ENCODE results near the gene MARCHF11. TPM values are rescaled to one million over a fixed set of nuclear protein-coding genes. Genes with fewer than 3 reads are reported as not detected.

MARCHF11 gene
- total and polyA plus RNA-seq, 8 donors = 0.17 TPM; not detected in 7

DNA sequence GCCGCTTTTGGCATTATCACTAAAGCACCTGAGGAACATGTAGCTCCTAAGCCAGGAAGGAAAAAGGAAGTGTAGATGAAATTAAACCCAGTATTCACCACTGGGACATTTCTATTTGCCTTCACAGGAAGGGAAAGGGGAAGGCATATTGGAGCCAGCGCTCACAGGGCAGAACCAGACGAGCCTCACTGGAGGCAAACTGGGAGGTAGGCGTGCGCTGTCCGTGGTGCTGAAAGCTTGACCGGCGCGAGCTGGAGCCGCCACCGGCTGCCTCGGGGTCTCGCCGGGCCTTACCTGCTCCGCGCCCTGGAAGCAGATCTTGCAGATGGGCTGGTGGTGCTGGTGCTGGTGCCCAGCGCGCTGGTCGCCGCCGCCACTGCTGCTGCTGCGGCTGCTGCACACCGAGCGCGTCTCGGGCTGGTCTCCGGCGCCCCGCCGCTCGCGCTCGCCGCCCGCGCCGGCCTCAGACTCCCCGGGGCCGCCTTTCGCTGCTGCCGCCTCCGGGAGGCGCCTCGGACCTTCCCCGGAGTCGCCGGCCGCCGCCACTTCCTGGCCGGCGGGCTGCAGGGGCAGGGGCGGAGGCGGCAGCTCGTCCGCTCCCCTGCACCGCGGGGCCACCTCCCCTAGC, 732 bp downstream of the MARCHF11 start:
- intact Hi-C loops (cut with DNase I) = no loop called here
- peak; percentile 95 for ATAC-seq
- H3K4me1 ChIP-seq = no peaks in the 10 kb centered on the region

DNA sequence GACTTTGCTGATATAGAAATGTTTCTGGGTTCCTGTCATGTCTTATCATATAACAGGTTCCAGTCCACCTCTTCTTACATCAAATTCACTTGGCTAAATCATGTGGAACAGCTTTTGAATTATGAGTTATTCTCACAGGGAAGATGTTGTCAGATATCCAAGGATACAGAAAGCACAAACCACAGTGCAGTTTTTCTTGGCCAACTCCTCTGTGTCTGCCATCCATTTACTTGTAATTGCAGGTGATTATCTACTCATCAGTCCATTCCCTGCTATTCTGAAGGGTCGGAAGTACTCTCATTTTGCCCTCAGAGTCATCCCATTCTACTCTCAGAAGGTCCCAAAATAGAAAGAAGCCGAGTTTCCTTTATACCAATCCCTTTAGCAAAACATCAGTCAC, 10.0 kb downstream of the MARCHF11 start:
- intact Hi-C loops (cut with DNase I) = no loop called here
- H3K36me3 ChIP-seq = no peaks in the 10 kb centered on the region
- H3K27ac ChIP-seq = no peak overlapping the region
- H3K4me3 ChIP-seq = no peak overlapping the region
- H3K4me1 ChIP-seq = no peaks in the 10 kb centered on the region
- H3K27me3 ChIP-seq = no peaks in the 10 kb centered on the region
- TF ChIP-seq, protein P1, sequence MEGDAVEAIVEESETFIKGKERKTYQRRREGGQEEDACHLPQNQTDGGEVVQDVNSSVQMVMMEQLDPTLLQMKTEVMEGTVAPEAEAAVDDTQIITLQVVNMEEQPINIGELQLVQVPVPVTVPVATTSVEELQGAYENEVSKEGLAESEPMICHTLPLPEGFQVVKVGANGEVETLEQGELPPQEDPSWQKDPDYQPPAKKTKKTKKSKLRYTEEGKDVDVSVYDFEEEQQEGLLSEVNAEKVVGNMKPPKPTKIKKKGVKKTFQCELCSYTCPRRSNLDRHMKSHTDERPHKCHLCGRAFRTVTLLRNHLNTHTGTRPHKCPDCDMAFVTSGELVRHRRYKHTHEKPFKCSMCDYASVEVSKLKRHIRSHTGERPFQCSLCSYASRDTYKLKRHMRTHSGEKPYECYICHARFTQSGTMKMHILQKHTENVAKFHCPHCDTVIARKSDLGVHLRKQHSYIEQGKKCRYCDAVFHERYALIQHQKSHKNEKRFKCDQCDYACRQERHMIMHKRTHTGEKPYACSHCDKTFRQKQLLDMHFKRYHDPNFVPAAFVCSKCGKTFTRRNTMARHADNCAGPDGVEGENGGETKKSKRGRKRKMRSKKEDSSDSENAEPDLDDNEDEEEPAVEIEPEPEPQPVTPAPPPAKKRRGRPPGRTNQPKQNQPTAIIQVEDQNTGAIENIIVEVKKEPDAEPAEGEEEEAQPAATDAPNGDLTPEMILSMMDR (IDR thresholded peaks at IDR 0.05) = no peak
- DNase-seq (no peak), ATAC-seq (no peak)
- H3K9me3 ChIP-seq = no peaks in the 10 kb centered on the region

More for the DNA sequence above, 732 bp downstream of the MARCHF11 start:
- Histone ChIP-seq H3K36me3 (no peaks in the 10 kb centered on the region), H3K27ac (no peak overlapping the region), H3K27me3 (peaks cover 28 to 71% of the 10 kb centered on the region in 2 donors), H3K9me3 (no peaks in the 10 kb centered on the region), H3K4me3 (no peak overlapping the region)
- DNase-seq = peak; percentile 53 to 84 (median 72)
- TF ChIP-seq, protein P1 (IDR thresholded peaks at IDR 0.05) = no peak

DNA sequence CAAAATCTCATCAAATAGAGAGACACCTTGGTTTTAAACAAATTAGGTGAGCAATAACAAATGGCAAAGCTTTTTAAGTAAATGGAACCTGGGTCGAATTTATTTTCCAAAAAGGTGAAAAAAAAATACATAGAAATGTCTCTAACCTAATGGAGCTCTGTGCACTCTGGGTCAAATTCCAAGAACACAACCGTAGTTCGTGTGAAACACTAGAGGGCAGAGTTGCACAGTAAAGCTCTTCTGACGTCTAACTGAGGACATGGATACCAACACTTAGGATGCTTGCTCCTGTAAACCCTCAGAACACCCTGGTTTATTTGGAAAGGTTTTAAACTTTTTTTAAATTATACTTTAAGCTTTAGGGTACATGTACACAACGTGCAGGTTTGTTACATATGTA, 18.9 kb downstream of the MARCHF11 start:
- no peaks in the 10 kb centered on the region for H3K9me3 ChIP-seq
- no peaks in the 10 kb centered on the region for H3K27me3 ChIP-seq
- intact Hi-C loops (cut with DNase I) = no loop called here
- H3K27ac ChIP-seq = no peak overlapping the region
- DNase-seq (peak in 2 of 4 donors; percentile 40 to 64), ATAC-seq (peak; percentile 91)
- TF ChIP-seq, protein P1 (IDR thresholded peaks at IDR 0.05) = peak; percentile 36 to 56
- no peaks in the 10 kb centered on the region for H3K36me3 ChIP-seq
- no peak overlapping the region for H3K4me3 ChIP-seq
- no peaks in the 10 kb centered on the region for H3K4me1 ChIP-seq

DNA sequence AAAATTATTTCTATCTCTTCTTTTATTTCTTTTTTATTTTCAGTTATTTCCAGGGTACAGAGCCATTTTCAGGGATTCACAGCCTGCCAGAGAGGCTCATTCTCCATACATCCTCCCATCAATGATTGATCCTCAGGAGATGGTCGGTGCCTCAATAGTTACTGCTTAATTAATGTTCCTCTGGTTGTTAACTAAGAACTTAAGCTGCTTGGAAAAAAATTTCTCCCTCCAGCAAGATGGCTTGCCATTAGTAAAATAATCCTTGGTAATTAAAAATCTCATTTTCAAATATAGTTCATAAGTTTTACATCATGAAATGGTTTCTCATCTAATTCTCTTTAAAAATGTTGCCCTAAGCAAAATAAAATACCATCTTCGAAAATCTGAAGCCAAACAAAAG, 20.0 kb downstream of the MARCHF11 start:
- TF ChIP-seq, protein P1 (IDR thresholded peaks at IDR 0.05) = no peak
- no peaks in the 10 kb centered on the region for H3K27me3 ChIP-seq
- no peaks in the 10 kb centered on the region for H3K9me3 ChIP-seq
- H3K4me1 ChIP-seq = no peaks in the 10 kb centered on the region
- intact Hi-C loops (cut with DNase I) = no loop called here
- no peaks in the 10 kb centered on the region for H3K36me3 ChIP-seq
- ATAC-seq = no peak
- DNase-seq = no peak
- no peak overlapping the region for H3K27ac ChIP-seq
- no peak overlapping the region for H3K4me3 ChIP-seq

DNA sequence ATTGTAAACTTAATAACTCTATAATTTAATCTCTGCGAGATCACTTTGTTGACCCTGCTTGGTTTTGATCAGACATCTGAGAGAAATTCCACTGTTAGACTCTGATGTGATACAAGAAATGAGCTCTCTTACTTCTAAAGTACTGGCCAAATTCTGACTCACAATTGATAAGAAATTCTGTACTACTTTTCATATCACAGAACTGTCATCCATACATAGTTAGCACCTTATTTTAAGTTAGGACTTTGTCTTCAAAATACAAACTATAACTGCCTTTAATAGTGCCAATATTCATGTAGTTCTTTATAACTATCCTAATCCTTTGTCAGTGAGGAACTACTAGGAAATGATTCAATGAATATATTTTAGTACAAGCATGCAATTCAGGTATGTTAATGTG, 23.4 kb downstream of the MARCHF11 start:
- Histone ChIP-seq H3K36me3 (no peaks in the 10 kb centered on the region), H3K27ac (no peak overlapping the region), H3K27me3 (no peaks in the 10 kb centered on the region), H3K4me1 (no peaks in the 10 kb centered on the region), H3K4me3 (no peak overlapping the region), H3K9me3 (no peaks in the 10 kb centered on the region)
- DNase-seq (no peak), ATAC-seq (no peak)
- intact Hi-C loops (cut with DNase I) = no loop called here
- TF ChIP-seq, protein P1 (IDR thresholded peaks at IDR 0.05) = no peak
